Measurements from ENCODE around the gene TPPP. TPM values are rescaled to one million over a fixed set of nuclear protein-coding genes. Genes with fewer than 3 reads are reported as not detected.

Gene TPPP
- total RNA-seq, 4 donors from 2014 or later = 10.5 to 22.2 (median 16.2) TPM

DNA sequence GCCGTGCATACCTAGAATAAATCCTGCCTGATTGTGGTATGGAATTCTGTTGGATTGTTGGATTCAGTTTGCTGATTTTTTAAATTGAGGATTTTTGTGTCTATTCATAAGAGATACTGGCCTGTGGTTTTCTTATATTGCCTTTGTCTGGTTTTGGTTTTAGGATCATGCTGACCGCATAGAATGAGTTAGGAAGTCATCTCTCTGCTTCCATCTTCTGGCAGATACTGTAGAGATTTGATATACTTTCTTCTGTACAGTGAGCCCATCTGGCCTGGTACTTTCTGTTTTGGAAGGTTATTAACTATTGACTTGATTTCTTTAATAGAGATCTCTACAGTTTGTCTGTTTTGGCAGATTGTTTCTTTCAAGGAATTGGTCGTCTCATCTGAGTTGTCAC is 66.3 kb downstream of the TPPP start:
- DNase-seq (ENCODE audit: low spot score in 2 of 2) = peak in 1 of 2 donors; percentile 8
- Histone ChIP-seq H3K9me3 (no peaks in the 10 kb centered on the region), H3K27ac (no peak overlapping the region), H3K4me1 (no peaks in the 10 kb centered on the region), H3K27me3 (no peaks in the 10 kb centered on the region), H3K36me3 (peaks cover 15% of the 10 kb centered on the region), H3K4me3 (no peak overlapping the region)
- 83% methylated on average over 3 of the region's 3 CpGs for WGBS
- TF ChIP-seq EP300 (IDR thresholded peaks at IDR 0.05) = no peak

DNA sequence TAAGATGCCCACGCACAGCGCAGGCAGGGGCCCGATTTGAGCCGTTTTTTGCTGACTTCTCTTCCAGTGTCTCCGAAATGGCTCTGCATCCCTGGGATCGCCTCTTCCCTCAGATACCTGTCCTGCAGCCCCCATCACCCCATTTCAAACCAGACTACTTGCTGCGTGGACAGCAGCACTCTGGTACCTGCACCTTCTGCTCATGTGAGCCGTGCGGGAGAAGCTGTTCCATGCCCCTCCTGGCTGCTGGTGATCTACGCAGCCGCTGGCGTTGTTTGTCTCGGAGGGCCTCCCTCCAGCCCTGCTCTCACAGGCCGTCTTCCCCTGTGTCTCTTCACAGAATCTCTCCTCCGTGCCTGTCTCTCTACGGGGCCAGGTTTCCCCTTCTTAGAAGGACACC is 67.6 kb downstream of the TPPP start:
- DNase-seq (ENCODE audit: low spot score in 2 of 2) = peak in 1 of 2 donors; percentile 48
- 90% methylated on average over 16 of the region's 16 CpGs for WGBS
- peaks cover 27% of the 10 kb centered on the region for H3K36me3 ChIP-seq
- no peaks in the 10 kb centered on the region for H3K27me3 ChIP-seq
- no peak overlapping the region for H3K4me3 ChIP-seq
- H3K27ac ChIP-seq = no peak overlapping the region
- TF ChIP-seq, protein P1, sequence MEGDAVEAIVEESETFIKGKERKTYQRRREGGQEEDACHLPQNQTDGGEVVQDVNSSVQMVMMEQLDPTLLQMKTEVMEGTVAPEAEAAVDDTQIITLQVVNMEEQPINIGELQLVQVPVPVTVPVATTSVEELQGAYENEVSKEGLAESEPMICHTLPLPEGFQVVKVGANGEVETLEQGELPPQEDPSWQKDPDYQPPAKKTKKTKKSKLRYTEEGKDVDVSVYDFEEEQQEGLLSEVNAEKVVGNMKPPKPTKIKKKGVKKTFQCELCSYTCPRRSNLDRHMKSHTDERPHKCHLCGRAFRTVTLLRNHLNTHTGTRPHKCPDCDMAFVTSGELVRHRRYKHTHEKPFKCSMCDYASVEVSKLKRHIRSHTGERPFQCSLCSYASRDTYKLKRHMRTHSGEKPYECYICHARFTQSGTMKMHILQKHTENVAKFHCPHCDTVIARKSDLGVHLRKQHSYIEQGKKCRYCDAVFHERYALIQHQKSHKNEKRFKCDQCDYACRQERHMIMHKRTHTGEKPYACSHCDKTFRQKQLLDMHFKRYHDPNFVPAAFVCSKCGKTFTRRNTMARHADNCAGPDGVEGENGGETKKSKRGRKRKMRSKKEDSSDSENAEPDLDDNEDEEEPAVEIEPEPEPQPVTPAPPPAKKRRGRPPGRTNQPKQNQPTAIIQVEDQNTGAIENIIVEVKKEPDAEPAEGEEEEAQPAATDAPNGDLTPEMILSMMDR (IDR thresholded peaks at IDR 0.05) = no peak
- TF ChIP-seq POLR2AphosphoS5 (IDR thresholded peaks at IDR 0.05) (no peak), POLR2A (IDR thresholded peaks at IDR 0.05) (no peak), EP300 (IDR thresholded peaks at IDR 0.05) (no peak)
- no peaks in the 10 kb centered on the region for H3K4me1 ChIP-seq
- H3K9me3 ChIP-seq = no peaks in the 10 kb centered on the region

DNA sequence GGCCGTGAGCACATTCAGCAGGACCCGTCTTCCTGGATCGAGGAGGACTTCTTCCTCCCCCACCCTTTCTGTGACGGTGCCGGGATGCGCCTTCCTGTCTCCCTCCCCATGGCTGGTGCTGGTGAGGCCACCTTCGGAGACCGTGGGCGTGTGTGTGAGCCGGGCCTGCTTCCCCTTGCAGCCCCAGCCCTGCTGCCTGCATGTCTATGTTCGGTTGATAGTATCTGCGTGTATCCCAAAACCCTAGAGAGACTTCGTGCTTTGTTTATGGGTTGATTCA is 68.3 kb downstream of the TPPP start:
- Histone ChIP-seq H3K36me3 (peaks cover 33% of the 10 kb centered on the region), H3K9me3 (no peaks in the 10 kb centered on the region), H3K27ac (no peak overlapping the region), H3K4me3 (no peak overlapping the region), H3K4me1 (no peaks in the 10 kb centered on the region), H3K27me3 (no peaks in the 10 kb centered on the region)
- TF ChIP-seq, protein P1 (IDR thresholded peaks at IDR 0.05) = no peak
- no peak for TF ChIP-seq POLR2AphosphoS5 (IDR thresholded peaks at IDR 0.05)
- no peak for TF ChIP-seq EP300 (IDR thresholded peaks at IDR 0.05)
- TF ChIP-seq POLR2A (IDR thresholded peaks at IDR 0.05) = no peak
- DNase-seq (ENCODE audit: low spot score in 2 of 2) = peak in 1 of 2 donors; percentile 63
- 88% methylated on average over 13 of the region's 13 CpGs for WGBS

DNA sequence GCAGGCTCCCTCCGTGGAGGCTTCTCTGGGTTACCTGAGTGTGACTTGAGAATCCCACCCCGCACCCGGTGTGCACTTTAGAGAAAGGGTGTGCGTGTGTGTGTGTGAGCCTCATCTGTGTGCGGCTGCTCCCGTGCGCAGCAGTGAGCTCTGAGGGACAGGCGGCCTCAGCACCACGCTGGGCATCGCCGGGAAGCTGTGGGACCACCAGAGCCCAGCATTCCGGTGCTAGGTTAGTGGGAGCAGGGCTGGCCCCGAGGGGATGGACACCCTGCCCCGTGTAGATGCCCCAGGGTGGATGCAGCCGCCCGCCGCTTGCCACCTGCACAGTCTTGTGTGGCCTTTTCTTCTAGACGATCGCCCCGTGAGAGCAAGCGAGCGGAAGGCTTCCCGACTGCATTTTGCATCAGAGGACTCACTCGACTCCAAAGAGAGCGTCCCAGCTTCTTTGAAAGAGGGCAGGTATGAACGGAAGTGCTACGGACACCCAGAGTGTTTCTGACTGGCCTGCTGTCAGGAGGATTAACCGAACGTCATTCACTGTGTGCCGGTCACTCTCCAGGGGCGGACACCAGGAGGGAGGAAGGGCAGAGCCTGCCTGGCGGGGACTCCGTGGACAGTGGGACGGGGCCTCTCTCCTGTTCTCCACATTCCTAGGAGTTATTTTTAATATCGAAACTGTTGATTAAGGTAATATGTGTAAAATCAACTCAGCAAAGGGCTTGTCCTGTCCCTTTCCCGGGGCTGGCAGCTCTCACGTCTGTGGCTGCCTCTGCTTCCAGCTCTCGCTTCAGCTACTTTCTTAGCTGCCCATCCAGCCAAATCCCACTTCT is 68.8 kb downstream of the TPPP start:
- peaks cover 39% of the 10 kb centered on the region for H3K36me3 ChIP-seq
- H3K9me3 ChIP-seq = no peaks in the 10 kb centered on the region
- no peak overlapping the region for H3K4me3 ChIP-seq
- DNase-seq (ENCODE audit: low spot score in 2 of 2) = peak in 1 of 2 donors; percentile 65
- H3K27me3 ChIP-seq = no peaks in the 10 kb centered on the region
- WGBS = 94% methylated on average over 9 of the region's 38 CpGs
- H3K27ac ChIP-seq = no peak overlapping the region
- no peaks in the 10 kb centered on the region for H3K4me1 ChIP-seq
- no peak for TF ChIP-seq POLR2AphosphoS5 (IDR thresholded peaks at IDR 0.05)
- no peak for TF ChIP-seq EP300 (IDR thresholded peaks at IDR 0.05)
- TF ChIP-seq, protein P1 (IDR thresholded peaks at IDR 0.05) = no peak
- TF ChIP-seq POLR2A (IDR thresholded peaks at IDR 0.05) = no peak

DNA sequence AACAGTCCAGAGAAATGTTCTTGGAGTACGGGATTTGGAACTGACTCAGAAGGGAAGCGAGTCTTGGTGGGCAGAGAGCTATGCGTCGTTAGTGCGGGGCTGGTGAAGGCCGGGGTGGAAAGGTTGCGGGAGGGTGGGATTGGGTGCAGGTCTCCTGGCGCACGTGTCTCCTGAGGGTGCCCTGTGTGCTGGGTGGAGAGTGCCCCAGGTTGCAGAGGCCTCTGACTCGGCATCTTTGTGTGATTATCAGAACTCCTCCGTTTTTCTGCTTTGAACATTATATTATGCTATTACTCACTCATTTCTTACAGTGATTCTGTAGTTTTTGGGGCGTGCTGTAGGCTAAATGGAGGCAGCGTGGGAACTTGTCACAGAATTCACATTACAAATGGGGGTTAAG is 69.6 kb downstream of the TPPP start:
- H3K9me3 ChIP-seq = no peaks in the 10 kb centered on the region
- H3K27ac ChIP-seq = no peak overlapping the region
- no peaks in the 10 kb centered on the region for H3K27me3 ChIP-seq
- no peaks in the 10 kb centered on the region for H3K4me1 ChIP-seq
- DNase-seq (ENCODE audit: low spot score in 2 of 2) = peak in 1 of 2 donors; percentile 68
- no peak overlapping the region for H3K4me3 ChIP-seq
- 96% methylated on average over 13 of the region's 13 CpGs for WGBS
- TF ChIP-seq POLR2AphosphoS5 (IDR thresholded peaks at IDR 0.05) = no peak
- no peak for TF ChIP-seq EP300 (IDR thresholded peaks at IDR 0.05)
- TF ChIP-seq, protein P1 (IDR thresholded peaks at IDR 0.05) = no peak
- TF ChIP-seq POLR2A (IDR thresholded peaks at IDR 0.05) = no peak
- peaks cover 41% of the 10 kb centered on the region for H3K36me3 ChIP-seq
